ENCODE results near the gene IGLON5.

IGLON5 gene

GRCh38 chr19:51365211-51365964 is 53.9 kb downstream of the IGLON5 start:
- no peak for DNase-seq (ENCODE audit: low read depth)

- no peak for DNase-seq (ENCODE audit: low read depth)
Measured at GRCh38 chr19:51365965-51366388, 54.5 kb downstream of the IGLON5 start, which contains the start of gene ETFB. TSS of gene ETFB (minus strand) at chr19:51366388. CDS start at chr19:51366326, 62 bp downstream.

GRCh38 chr19:51366389-51367254 is 55.2 kb downstream of the IGLON5 start:
- DNase-seq (ENCODE audit: low read depth): peak; percentile 88

- DNase-seq (ENCODE audit: low read depth): no peak
Measured at GRCh38 chr19:51367255-51367564, 55.8 kb downstream of the IGLON5 start.

- DNase-seq (ENCODE audit: low read depth): peak; percentile 95
Measured at GRCh38 chr19:51367565-51368365, 56.3 kb downstream of the IGLON5 start.

- DNase-seq (ENCODE audit: low read depth): no peak
Measured at GRCh38 chr19:51368366-51369282, 57.2 kb downstream of the IGLON5 start, which contains the start of gene CLDND2. TSS of gene CLDND2 (minus strand) at chr19:51369003. CDS start at chr19:51368577, 426 bp downstream.

- DNase-seq (ENCODE audit: low read depth): no peak
Measured at GRCh38 chr19:51370230-51370629, 58.8 kb downstream of the IGLON5 start.

- no peak for DNase-seq (ENCODE audit: low read depth)
Measured at GRCh38 chr19:51371186-51371690, 59.8 kb downstream of the IGLON5 start.

GRCh38 chr19:51372021-51372648 is 60.7 kb downstream of the IGLON5 start:
- DNase-seq (ENCODE audit: low read depth): no peak

GRCh38 chr19:51372649-51373504 is 61.4 kb downstream of the IGLON5 start, which contains the start of gene NKG7:
TSS of gene NKG7 (minus strand) at chr19:51372654. CDS start at chr19:51372535, 119 bp downstream.
- peak; percentile 76 for DNase-seq (ENCODE audit: low read depth)

GRCh38 chr19:51375504-51376221 is 64.2 kb downstream of the IGLON5 start:
- DNase-seq (ENCODE audit: low read depth): no peak

- DNase-seq (ENCODE audit: low read depth): no peak
Measured at GRCh38 chr19:51377422-51377821, 66.0 kb downstream of the IGLON5 start.

GRCh38 chr19:51380379-51380778 is 68.9 kb downstream of the IGLON5 start:
- DNase-seq (ENCODE audit: low read depth): no peak

Data from stimulated activated CD8-positive, alpha-beta memory T cell treated with anti-CD3 and anti-CD28 coated beads, Interleukin-12 subunit alpha, Interleukin-12 subunit beta, amount 100 ng/mL, for 4 hours (primary cell).